GM12892 (cell line): Measurements from ENCODE around the gene FSD1L.

Experiments
- POLR2A ChIP-seq: IDR thresholded peaks from 2 replicates; pipeline ENCODE4 v1.6.1; 2011; ENCODE audit warnings: low read depth, low read length, control low read depth
- POLR2AphosphoS5 ChIP-seq: IDR thresholded peaks from 2 replicates; pipeline ENCODE4 v1.6.1; 2011; ENCODE audit warnings: low read depth, low read length, control low read depth
- TAF1 ChIP-seq: IDR thresholded peaks from 2 replicates; pipeline ENCODE4 v1.6.1; 2011; ENCODE audit warnings: low read depth, mild to moderate bottlenecking, control low read depth, low read length, borderline replicate concordance

DNA sequence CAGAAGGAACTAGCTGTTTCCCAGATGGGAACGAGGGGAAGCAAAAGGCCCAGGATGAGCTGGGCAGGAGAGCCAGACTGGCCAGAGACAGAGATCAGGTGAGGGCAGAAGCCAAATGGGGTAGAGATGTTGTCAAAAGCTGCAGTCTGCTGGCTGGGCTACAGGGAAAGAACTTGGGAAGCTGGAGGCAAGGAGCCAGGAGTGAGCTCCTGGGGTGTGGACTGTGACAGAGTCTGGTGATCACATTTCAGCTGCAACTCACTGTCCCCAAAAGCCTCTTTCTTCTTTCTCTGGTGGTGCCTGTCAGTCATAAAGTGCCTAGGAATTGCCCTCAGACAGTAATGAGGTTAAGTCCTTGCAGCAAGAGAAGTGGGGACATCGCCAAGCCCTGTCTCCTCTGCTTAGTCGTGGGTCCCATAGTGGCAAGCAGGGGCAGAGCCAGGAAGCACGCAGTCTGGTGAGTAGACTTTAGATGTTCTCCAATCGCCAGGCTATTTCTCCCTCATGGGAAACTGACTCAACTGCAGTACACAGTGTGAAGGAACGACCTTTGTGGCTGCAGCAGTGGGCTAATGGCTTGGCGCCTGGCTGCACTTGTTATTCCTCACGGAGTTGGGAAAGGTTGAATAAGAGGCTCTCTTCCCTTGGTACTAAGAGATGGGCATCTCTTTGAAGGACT lies 2.5 kb upstream of the FSD1L start:
- TF ChIP-seq POLR2AphosphoS5 (no peak), POLR2A (no peak), TAF1 (no peak)
